Measurements from ENCODE around the gene LGALS7.
"Not testable (repeated sequence)": the region's sequence is repeated elsewhere in the genome, so short reads cannot be mapped to it uniquely, and the experiment has no call there.

The LGALS7 gene

DNA sequence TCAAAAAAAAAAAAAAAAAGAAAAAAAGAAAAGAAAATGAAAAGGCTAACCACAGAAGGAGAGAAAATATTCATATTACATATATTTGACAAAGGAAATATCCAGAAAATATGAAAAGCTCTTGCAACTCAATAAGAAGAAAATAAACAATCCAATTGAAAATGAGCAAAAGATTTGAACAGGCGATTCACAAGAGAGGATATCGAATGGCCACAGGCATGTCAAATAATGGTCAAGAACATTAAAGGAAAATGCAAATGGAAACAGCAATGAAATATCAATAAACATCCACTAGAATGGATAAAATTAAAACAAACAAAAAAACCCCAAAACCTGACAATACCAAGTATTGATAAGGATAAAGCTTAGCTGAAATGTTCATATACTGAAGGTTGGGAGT is 8.1 kb downstream of the LGALS7 start:
- H3K36me3 ChIP-seq (ENCODE audit: low read depth) = no peaks in the 10 kb centered on the region
- TF ChIP-seq CTCF (IDR thresholded peaks at IDR 0.05; ENCODE audit: poor library complexity, severe bottlenecking) = no peak
- no peak overlapping the region for H3K4me3 ChIP-seq (ENCODE audit: severe bottlenecking)
- no peaks in the 10 kb centered on the region for H3K27me3 ChIP-seq (ENCODE audit: insufficient read depth, poor library complexity, severe bottlenecking)
- DNase-seq (ENCODE audit: low spot score) (no peak), ATAC-seq (ENCODE audit: low read depth) (no peak)
- no peaks in the 10 kb centered on the region for H3K9me3 ChIP-seq (ENCODE audit: severe bottlenecking)
- H3K4me1 ChIP-seq (ENCODE audit: insufficient read depth, poor library complexity, severe bottlenecking) = no peaks in the 10 kb centered on the region
- H3K27ac ChIP-seq (ENCODE audit: poor library complexity, severe bottlenecking) = no peak overlapping the region

GRCh38 chr19:38763795-38764220 is 9.5 kb downstream of the LGALS7 start:
- DNase-seq (ENCODE audit: low spot score) (no peak), ATAC-seq (ENCODE audit: low read depth) (no peak)
- no peak for TF ChIP-seq CTCF (IDR thresholded peaks at IDR 0.05; ENCODE audit: poor library complexity, severe bottlenecking)
- Histone ChIP-seq H3K36me3 (ENCODE audit: low read depth) (no peaks in the 10 kb centered on the region), H3K27me3 (ENCODE audit: insufficient read depth, poor library complexity, severe bottlenecking) (no peaks in the 10 kb centered on the region), H3K4me1 (ENCODE audit: insufficient read depth, poor library complexity, severe bottlenecking) (no peaks in the 10 kb centered on the region), H3K4me3 (ENCODE audit: severe bottlenecking) (no peak overlapping the region), H3K27ac (ENCODE audit: poor library complexity, severe bottlenecking) (no peak overlapping the region), H3K9me3 (ENCODE audit: severe bottlenecking) (no peaks in the 10 kb centered on the region)

GRCh38 chr19:38761884-38762389 is 11.4 kb downstream of the LGALS7 start:
- not testable (repeated sequence) for H3K4me3 ChIP-seq (ENCODE audit: severe bottlenecking); ATAC-seq (ENCODE audit: low read depth); H3K4me1 ChIP-seq (ENCODE audit: insufficient read depth, poor library complexity, severe bottlenecking); H3K27me3 ChIP-seq (ENCODE audit: insufficient read depth, poor library complexity, severe bottlenecking); H3K36me3 ChIP-seq (ENCODE audit: low read depth); H3K27ac ChIP-seq (ENCODE audit: poor library complexity, severe bottlenecking); DNase-seq (ENCODE audit: low spot score); H3K9me3 ChIP-seq (ENCODE audit: severe bottlenecking)

- H3K27ac ChIP-seq (ENCODE audit: poor library complexity, severe bottlenecking); DNase-seq (ENCODE audit: low spot score); H3K9me3 ChIP-seq (ENCODE audit: severe bottlenecking); H3K27me3 ChIP-seq (ENCODE audit: insufficient read depth, poor library complexity, severe bottlenecking); ATAC-seq (ENCODE audit: low read depth); H3K4me3 ChIP-seq (ENCODE audit: severe bottlenecking); H3K36me3 ChIP-seq (ENCODE audit: low read depth); H3K4me1 ChIP-seq (ENCODE audit: insufficient read depth, poor library complexity, severe bottlenecking): not testable (repeated sequence)
These were observed 12.4 kb downstream of the LGALS7 start for GRCh38 chr19:38760805-38761517.

DNA sequence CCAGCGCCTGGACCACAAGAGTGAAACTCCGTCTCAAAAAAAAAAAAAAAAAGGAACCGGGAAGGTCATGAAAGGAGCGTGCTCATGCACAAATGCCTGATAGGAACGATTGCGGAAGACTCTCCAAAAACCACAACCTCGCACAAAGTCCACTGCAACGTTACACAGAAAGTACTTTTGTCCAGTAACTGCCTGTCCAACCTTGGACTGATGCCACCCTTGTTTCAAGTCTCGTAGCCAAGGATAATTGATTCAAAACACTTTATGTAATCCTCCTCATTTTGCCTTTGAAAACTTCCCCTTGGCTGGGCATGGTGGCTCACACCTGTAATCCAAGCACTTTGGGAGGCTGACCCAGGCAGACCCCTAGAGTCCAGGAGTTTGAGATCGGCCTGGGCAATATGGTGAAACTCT is 13.7 kb downstream of the LGALS7 start:
- Histone ChIP-seq H3K4me1 (ENCODE audit: insufficient read depth, poor library complexity, severe bottlenecking) (no peaks in the 10 kb centered on the region), H3K27me3 (ENCODE audit: insufficient read depth, poor library complexity, severe bottlenecking) (no peaks in the 10 kb centered on the region), H3K36me3 (ENCODE audit: low read depth) (no peaks in the 10 kb centered on the region), H3K27ac (ENCODE audit: poor library complexity, severe bottlenecking) (no peak overlapping the region), H3K4me3 (ENCODE audit: severe bottlenecking) (no peak overlapping the region), H3K9me3 (ENCODE audit: severe bottlenecking) (no peaks in the 10 kb centered on the region)
- DNase-seq (ENCODE audit: low spot score) (no peak), ATAC-seq (ENCODE audit: low read depth) (no peak)
- no peak for TF ChIP-seq CTCF (IDR thresholded peaks at IDR 0.05; ENCODE audit: poor library complexity, severe bottlenecking)

- H3K27me3 ChIP-seq (ENCODE audit: insufficient read depth, poor library complexity, severe bottlenecking); H3K4me1 ChIP-seq (ENCODE audit: insufficient read depth, poor library complexity, severe bottlenecking); H3K36me3 ChIP-seq (ENCODE audit: low read depth); DNase-seq (ENCODE audit: low spot score); ATAC-seq (ENCODE audit: low read depth); H3K4me3 ChIP-seq (ENCODE audit: severe bottlenecking); H3K9me3 ChIP-seq (ENCODE audit: severe bottlenecking); H3K27ac ChIP-seq (ENCODE audit: poor library complexity, severe bottlenecking): not testable (repeated sequence)
These were observed 19.1 kb downstream of the LGALS7 start for GRCh38 chr19:38754196-38754595.

DNA sequence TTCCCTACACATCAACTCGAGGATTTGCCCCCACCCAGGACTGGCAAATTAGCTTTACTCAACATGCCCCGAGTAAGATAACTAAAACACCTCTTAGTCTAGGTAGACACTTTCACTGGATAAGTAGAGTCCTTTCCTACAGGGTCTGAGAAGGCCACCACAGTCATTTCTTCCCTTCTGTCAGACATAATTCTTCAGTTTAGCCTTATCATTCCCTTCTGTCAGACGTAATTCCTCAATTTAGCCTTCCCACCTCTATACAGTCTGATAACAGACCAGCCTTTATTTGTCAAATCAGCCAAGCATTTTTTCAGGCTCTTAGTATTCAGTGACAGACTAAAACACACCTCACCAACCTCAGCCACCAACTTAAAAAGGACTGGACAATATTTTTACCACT is 19.5 kb downstream of the LGALS7 start:
- H3K4me3 ChIP-seq (ENCODE audit: severe bottlenecking); H3K36me3 ChIP-seq (ENCODE audit: low read depth); H3K27me3 ChIP-seq (ENCODE audit: insufficient read depth, poor library complexity, severe bottlenecking); DNase-seq (ENCODE audit: low spot score); H3K4me1 ChIP-seq (ENCODE audit: insufficient read depth, poor library complexity, severe bottlenecking); H3K9me3 ChIP-seq (ENCODE audit: severe bottlenecking); ATAC-seq (ENCODE audit: low read depth); H3K27ac ChIP-seq (ENCODE audit: poor library complexity, severe bottlenecking): not testable (repeated sequence)

All from RWPE2 (cell line).